IPS DF 4.7 (cell line): ENCODE results near the gene GATD1.

Source experiments
- DNase-seq: peaks from one replicate; pipeline ENCODE4 v3.0.0-alpha.2; 2013; ENCODE audit warnings: low spot score; ENCODE audit errors: extremely low read depth

GATD1 gene

DNA sequence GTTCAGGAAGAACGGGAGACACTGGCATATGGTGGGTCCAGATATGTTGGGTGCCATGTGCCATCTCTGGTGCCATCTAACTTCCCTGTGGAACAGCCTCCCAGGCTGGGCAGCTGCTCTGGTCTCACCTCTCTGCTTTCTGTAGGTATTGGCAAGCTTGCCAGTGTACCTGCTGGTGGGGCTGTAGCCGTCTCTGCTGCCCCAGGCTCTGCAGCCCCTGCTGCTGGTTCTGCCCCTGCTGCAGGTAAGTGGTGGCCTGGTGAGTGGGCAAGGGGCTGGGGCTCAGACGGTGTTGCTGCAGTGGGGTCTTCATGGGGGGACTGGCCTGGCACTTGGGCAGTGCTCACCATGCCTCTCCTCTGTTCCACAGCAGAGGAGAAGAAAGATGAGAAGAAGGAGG lies 35.1 kb upstream of the GATD1 start:
- DNase-seq: no peak

DNA sequence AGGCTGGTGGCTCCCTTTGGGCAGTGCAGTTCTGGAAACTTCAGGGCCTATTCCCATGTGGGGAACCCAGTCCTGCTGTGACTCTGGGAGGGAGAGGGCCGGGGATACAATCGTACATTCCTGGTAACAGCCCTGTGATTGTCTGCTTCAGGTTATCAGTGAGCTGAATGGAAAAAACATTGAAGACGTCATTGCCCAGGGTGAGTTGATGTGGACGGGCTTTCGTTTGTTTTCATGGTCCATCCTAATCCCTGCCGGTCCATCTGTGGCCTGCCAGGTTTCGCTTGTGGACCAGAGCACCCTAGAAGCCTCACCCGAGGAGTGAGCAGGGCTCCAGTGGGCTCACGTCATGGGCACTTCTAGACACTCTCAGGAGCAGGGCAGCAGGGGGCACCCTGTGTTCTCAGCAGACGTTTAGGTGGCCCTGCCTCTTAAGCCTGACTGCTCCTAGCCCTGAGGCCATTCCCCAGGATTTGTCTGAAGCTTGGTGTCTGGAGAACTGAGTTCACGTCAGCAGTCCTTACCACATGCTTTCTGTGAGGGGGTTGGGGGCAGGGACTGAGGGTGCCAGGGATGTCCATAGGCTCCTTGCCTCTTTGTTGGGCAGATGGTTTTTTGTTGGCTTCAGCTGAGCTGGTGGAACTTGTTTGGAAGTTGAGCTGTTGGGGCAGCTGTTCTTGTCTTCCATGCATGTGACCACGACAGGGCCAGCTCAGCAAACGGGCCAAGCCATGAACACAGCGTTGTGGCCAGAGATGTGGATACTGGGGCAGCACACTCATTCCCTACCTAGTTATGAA lies 34.4 kb upstream of the GATD1 start:
- DNase-seq: no peak

DNA sequence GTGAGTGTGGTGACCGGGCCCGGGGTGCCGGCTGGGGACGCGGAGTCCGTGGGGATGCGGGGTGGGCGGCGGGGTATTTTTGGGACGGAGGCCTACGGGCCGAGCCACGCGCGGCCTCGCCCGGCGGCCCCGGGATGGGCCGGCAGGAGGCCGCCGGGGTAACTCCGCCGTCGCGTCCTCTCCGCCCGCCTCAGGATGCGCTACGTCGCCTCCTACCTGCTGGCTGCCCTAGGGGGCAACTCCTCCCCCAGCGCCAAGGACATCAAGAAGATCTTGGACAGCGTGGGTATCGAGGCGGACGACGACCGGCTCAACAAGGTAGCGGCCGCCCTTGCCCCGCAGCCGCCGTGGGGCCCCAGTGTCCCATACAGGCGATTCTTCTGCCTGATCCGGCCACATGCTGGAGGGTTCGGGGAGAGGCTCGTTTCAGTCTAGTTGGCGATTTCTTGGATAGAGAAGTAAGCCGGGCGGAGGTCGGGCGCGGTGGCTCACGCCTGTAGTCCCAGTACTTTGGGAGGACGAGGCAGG lies 32.8 kb upstream of the GATD1 start:
- DNase-seq: no peak

DNA sequence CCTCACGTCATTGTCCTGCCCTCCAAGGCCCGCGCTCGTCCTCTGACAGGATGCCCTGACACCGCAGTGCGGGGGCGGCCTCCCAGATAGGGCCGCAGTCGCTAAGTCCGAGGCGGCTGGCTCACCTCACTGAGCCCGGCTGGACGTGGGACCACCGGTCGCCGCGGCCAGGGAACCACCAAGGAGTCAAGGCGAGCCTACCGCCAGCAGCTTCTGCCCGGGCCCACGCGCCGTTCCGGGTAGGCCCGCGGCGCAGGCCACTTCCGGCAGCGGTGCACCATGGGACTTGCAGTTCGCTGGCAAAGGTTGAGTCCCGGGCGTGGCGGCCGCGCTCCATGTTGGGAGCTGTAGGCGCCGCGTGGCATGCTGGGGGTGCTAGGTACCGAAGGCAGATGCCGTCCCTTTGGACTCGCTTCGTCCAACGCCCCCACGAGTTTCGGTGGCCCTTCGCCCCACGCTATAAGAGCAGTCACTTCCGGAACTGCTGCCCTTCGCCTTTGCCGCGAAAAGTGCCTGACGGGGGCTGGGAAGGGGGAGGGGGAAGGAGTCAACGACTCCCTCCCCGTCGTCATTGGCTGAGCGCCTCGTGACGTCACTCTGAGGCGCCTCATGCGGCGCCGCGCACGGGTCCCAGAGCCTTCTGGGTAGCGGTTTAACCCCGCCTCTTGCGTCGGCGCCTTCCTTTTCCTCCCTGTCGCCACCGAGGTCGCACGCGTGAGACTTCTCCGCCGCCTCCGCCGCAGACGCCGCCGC lies 32.2 kb upstream of the GATD1 start, which contains the start of gene RPLP2:
Gene RPLP2 (plus strand): TSS at position 681 of the 753 bp plus-strand sequence. CDS start 268 bp downstream, outside the sequence.
- DNase-seq: no peak

DNA sequence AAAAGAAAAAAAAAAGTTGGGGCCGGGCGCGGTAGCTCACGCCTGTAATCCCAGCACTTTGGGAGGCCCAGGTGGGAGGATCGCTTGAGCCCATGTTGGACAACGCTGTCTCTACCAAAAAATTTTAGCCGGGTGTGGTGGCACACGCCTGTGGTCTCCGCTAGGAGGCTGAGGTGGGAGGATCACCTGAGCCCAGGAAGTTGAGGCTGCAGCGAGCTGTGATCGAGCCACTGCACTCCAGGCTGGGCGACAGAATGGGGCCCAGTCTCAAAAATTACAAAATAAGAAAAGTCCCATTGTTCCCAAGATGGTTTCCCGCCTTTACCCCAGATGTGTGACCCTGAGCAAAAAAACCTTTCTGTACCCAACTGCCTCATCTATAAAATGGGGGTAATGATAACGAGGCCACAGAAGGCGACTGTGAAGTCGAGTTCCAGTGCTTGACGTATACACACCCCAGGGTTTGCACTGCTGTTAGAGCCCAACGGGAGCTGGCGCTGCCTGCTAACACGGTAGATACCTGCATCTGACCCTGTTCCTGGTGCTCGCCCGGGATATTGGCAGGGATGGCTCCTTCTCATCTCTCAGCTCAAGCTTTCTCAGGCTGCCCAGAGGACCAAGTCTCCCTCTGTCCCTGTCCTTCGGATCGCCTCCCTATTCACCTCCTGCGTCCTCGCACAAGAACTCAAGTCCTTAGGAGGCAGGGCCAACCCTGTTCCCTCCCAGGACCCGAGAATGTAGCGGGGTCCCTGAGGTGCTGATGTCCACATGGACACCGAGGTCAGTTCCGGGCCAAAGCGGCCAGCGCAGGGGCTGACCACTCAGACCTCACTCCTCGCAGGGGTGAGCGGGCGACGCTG lies 31.4 kb upstream of the GATD1 start:
- no peak for DNase-seq

DNA sequence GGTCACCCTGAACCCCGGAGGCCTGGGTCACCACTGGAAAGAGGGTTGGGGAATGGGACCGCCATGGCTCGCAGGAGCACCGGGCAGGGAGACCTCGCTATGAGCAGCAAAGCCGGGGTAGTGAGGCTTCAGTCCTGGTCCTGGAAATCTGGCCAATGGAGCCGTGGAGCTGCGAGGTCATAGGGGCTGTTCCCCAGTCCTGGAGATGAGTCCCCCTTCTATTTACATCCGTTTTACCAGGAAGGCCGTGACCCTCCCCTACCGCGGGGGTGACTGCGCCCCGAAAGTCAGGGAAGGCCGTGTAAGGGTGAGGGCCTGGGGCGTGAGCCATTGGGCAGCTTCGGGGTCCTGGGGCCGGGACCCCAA lies 27.3 kb upstream of the GATD1 start:
- no peak for DNase-seq

DNA sequence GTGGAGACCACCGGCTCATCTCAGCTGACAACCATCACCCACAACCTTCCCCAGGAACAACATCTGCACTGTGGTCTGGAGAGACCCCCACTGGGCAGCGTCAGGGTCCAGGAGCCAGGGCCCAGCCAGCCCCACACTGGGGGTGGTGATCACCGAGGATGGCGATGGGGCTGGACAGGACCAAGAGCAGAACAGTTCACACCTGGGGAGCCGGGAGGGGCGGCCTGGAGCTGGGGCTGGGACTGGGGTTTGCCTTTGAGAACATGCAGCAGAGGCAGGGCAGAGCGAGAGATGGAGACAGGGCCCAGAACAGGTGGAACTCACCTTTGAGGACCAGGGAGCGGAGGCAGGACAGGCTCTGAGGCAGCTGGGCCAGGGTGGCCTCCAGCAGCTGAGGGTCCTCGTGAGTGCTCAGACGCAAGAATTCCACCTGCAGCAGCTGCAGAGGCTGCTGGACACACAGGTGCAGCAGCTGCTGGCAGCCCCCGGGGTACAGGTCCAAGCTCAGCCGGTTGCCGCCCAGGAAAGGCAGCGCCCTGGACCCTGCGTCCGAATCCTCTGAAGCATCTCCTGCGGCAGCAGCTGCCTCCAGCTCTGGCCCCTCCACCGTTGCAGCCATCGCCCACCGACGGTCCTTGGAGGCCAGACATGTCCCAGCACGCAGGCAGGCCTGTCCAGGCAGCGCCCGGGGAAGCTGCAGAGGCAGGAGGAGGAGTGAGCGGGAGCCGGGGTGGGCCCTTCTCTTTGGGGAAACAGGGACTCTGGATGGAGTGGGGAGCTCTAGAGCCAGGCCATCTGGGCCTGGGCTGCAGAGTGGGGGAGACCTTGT lies 26.7 kb upstream of the GATD1 start:
- no peak for DNase-seq

DNA sequence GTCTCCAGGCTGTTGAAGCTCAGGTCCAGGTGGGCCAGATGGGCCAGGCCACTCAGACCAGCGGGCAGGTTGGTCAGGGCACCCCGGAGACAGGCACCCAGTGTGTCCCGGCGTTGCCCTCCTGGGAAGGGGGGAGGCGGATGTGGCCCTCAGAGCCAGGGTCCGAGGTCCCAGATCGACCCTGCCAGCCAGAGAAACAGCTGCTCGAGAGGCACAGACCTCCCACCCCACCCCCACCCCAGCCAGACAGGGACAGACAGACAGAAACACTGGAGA lies 26.1 kb upstream of the GATD1 start:
- no peak for DNase-seq

DNA sequence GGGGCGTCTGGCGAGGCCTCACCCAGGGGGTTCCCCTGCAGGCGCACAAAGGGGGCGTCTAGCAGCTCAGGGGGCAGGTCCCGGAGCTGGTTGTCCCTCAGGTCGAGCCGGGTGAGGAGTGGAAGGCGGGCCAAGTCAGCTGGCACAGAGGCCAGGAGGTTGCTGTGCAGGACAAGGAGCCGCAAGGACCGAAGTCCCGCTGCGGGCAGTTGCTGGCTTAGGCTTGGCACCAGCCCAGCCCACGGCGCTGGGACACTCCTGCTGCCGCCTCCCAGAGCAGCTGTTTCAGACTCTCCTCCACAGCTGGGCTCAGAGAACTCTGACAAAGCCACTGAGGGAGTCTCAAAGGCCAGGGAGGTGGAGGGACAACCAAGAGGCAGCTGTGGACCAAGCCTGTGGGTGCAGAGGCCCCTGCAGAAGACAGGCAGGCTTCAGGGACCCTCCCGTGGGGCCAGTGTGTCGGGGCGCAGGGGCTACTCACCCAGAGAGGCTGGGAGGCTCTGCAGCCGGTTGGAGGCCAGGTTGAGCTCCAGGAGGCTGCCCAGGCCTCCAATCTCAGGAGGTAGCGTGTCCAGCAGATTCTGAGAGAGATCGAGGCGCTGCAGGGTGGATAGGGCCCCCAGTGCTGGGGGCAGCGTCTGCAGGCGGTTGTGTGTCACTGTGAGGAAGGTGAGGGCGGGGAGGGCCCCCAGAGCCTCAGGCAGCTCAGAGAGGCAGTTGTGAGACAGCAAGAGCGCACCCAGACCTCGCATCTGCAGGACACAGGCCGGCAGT lies 25.6 kb upstream of the GATD1 start:
- DNase-seq: no peak

DNA sequence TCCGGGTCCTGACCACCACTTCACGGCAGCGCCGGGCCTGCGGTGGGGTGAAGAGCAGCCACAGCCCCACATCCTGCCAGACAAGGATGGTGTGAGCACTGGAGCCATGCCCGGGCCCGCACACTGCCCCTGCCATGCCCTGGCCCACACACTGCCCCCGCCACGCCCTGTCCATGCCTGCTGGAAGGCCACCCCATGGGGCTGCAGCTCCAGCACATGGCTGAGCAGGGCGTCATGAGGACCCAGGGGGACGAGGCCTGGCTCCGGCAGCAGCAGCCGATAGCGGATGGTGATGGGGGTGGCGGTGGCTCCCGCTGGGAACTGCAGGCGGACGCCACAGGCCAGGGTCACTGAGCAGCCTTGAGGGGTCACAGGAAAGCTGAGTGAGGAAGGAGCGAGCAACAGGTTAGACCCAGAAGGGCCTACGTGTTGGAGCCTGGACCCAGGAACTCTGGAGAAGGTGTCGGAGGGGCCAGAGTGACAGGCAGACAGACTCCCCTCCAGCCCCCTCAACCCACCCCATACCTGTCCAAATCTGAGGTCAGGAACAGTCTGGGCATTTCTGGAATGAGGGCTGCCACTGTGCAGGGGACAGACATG lies 24.8 kb upstream of the GATD1 start:
- DNase-seq: no peak

DNA sequence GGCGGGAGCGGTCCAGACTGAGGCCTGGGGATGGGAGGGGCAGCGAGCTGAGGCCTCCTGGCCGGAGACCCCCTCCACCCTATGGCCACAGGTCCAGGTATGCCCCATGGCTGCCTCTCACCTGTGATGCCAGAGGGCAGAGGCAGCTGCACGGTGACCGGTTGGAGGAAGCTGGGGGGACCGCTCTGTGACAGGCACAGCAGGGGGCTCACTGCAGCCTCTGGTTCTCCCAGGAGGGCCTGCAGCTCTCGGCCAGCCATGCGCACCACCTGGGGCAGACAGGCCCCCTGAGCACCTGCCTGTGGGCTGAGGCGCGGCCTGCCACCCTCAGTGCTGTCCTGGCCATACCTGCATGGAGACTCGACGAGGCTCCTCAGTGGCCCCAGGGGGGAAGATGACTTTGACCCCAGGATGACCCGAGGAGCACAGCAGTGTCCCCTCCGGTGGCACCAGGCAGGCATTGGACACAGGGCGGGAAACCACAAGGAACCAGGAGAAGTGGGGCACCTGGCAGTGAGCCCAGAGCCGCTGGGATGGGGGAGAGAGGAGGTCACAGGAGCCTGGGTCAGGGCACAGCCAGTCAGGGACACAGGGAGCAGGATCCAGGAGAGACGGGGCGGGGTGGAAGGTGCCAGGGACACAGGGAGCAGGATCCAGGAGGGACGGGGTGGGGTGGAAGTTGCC lies 24.0 kb upstream of the GATD1 start:
- DNase-seq: no peak

DNA sequence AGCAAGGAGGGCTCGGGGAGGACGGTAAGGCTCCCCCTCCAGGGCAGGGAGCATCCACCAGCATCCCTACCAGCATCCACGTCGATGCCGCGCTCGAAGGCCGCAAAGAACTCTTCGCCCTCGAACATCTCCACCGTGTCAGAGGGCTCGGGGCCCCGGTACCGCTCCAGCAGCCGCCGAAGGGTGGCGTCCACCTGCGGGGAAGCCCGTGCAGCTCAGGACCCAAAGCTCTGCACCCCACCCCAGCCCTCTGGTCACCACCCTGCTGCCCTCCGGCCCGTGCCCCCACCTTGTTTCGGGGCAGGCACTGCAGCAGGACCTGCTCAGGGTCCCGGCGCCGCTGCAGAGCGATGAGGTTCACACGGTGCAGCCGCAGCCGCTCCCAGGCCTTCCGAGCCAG lies 23.2 kb upstream of the GATD1 start:
- no peak for DNase-seq

DNA sequence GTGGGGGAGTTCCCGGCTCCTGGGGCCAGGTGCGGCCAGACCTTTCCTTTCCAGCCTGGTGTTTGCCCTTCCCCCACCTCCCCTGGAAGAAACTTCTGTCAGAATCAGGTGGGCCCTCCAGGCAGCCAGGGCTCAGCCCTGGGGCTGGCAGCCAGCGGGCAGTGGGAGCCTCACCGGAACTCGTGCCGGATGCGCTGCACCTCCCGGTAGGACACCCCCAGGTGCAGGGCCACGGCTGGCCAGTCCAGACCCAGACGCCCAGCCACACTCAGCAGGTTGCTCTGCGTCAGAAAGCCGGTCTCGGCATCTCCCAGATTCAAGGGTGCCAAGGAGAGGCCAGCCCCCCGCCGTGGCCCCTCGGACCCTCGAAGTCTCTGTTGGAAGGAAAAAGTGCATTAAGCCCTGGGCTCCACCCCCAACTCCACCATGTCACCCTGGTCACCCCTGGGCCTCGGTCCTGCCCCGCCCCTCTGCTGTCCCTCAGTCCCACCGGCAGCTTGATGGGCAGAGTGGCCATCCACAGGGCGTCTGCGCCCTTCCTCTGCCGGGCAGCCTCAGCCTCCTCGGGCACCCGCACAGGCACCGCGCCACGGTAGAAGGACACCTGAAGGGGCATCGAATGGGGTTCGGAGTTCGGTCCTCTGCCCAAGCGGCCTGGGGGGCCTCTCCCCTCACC lies 22.5 kb upstream of the GATD1 start:
- no peak for DNase-seq

DNA sequence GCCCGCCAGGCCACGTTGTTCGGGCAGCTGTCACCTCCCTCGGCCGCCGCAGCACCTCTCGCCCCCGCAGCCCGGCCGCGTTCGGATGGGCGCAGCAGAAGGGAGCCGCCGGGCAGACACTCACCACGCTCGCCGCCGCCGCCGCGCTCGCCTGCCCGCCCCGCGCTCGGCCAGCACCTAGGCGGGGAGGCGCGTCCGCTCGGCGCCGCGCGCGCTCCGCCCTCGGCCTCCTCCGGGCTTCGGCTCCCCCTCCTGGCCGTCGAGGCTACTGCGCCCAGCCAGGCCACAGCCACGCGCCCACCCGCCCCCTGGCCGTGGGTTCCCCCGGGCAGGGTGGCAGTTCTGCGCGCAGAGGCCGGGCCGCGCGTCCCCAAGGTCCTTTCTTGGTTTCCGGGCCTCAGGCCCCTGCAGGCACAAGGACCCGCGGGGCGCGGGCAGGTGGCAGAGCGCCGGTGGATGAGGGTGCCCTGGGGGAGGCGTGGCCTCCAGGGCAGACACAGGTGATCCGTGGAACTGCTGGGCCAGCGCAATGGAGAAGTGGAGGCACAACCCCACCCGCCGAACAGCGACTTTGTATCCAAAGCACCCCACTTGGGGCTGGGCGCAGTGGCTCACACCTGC lies 20.9 kb upstream of the GATD1 start, which contains the start of gene SLC25A22:
Gene SLC25A22 (minus strand): TSS at position 189 of the 621 bp plus-strand sequence. CDS start 3,275 bp downstream, outside the sequence.
- no peak for DNase-seq

DNA sequence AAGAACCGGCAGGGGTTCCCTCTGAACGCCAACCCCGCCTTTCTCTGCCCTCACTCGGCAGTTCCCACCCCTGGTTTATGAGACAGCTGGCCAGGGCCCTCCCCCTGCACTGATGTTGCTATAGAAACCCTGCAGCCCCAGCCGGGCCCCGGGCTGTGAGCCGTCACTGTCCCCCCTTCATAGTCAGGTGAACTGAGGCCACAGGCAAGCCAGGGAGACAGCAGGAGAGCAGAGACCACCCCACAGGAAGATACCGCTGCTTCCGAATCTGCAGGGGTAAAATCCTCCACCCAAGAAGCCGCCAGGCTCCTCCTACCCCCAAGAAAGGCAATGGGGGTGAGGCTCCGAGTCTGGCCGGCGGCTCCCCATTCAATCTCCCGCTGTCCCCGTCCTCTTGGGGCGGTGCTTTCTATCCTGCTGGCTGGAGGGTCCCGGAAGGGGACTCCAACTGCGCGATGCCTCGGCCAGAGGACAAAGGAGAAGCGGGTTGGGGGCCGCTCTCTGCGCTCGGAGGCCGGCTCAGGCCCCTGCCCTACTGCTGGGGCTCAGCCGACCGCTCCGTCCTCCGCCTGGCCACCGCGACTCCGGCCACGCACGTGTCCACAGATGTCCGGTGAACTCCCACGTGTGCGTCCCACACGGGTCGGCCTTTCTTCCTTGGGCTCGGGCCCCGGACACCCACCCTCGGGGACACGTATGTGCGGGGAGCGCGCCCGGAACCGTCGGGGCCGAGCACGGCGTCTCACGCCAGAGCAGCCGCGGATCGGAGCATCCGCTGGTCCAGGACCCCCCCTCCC lies 20.2 kb upstream of the GATD1 start:
- DNase-seq: no peak

DNA sequence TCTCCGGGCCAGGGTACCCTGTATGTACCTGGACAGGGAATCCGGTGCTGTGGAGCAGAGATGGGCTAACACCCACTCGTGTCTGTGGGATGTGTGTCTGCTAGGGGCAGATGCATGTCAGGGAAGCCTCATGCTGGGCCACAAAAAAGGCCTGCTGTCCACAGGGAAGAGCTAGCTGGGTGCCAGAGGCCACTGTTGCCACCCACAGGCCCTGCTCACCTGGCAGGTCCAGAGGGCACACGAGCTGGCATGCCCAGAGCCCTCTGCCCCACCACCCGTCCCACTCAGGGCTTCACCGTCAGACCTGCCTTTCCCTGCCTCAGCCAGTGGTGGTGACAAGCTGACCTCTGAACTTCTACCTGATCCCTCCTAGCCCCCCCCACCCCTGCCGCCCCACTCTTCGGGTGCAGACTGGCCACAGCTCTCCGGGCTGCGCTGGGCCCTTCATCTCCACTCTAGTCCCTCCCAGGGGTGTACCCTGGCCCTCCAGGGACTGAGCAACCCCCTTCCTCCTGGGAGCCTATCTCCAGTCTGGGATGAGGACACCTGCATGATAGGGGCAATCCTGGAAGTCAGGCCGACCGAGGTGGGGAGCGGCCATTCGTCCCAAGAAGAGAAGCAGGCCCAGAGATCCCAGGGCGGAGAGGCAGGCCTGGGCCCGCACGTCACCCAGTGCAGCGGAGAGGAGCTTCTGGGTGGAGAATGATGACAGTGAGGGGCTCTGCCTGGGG lies 19.4 kb upstream of the GATD1 start:
- no peak for DNase-seq
